Stimulated activated CD4-positive, alpha-beta T cell treated with anti-CD3 and anti-CD28 coated beads, TNF-alpha, amount 100 ng/mL, for 4 hours (primary cell): ENCODE measurements around the gene SSBP1.
"Not testable (repeated sequence)": the region's sequence is repeated elsewhere in the genome, so short reads cannot be mapped to it uniquely, and the experiment has no call there.

Experiments used
- DNase-seq, 3 experiments: peaks; one replicate each; pipeline ENCODE4 v3.0.0-alpha.2; 2020; ENCODE audit warnings: low read depth in 3 of 3

Gene SSBP1, protein sequence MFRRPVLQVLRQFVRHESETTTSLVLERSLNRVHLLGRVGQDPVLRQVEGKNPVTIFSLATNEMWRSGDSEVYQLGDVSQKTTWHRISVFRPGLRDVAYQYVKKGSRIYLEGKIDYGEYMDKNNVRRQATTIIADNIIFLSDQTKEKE

GRCh38 chr7:141737836-141738591, at the start of gene SSBP1:
SSBP1 (plus strand) TSS chr7:141738358; CDS start chr7:141739167, 809 bp downstream.
- DNase-seq: peak; percentile 65 to 88 (median 87)

- not testable (repeated sequence) for DNase-seq
Observed at GRCh38 chr7:141689072-141689825, 48.9 kb upstream of the SSBP1 start.

DNA sequence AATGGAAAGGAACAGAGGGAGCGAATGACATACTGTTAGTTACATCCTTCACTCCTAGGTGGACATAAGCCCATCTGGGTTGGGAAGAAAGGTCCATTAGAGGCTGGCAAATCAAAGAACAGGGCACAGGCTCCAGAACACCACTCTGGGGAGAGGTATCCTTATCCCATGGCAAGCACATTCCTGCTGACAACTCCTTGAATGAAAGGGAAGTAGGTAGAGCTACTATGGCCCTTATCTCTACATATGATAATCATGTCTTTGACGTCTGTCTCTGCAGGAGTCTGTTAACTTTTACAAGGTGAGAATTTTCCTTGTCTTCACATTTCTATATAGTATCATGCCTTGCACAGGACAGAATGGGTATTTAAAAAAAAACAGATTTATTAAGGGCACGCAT, 46.6 kb upstream of the SSBP1 start:
- DNase-seq: no peak

- no peak for DNase-seq
Observed at GRCh38 chr7:141691961-141692360, 46.2 kb upstream of the SSBP1 start.

DNA sequence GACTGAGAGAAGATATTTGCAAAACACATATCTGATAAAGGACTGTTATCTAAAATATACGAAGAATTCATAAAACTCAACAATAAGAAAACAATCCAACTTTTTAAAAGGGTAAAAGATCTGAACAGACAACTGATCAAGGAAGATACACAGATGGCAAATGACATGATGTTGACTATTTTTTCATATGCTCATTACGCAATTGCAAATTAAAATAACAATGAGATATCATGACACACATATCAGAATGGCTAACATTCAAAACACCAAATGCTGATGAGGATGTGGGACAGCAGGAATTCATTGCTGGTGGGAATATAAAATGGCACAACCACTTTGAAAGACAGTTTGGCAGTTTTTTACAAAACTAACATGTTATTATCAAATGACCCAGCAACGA, 45.1 kb upstream of the SSBP1 start:
- no peak for DNase-seq

DNA sequence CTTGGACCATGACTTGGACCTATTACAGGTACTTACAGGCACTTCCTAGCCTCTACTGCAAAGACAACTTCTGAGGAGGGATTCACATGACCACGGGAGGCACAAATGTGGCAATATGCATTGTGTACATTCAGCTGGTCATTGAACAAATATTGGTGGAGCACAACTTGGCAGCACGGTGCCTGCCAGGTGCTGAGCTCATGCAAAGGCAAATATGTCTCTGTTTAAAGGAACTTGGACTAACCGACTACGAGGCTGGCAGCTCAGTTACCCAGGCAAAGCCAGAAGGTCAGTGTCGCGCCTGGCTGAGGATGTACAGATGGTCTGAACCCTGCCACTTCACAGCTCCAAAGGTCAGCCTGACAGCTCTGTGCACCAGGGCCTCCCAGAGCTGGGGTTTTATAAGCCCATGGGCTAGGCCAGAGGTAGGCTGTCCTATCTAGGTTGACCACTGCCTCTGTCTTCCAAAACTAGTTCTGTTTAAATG, 42.3 kb upstream of the SSBP1 start:
- no peak for DNase-seq

- DNase-seq: no peak
Observed at GRCh38 chr7:141696348-141696747, 41.8 kb upstream of the SSBP1 start.

- DNase-seq: no peak
Observed at GRCh38 chr7:141697211-141697871, 40.8 kb upstream of the SSBP1 start.

- DNase-seq: no peak
Observed at GRCh38 chr7:141698247-141699015, 39.7 kb upstream of the SSBP1 start.

GRCh38 chr7:141699860-141700259, 38.3 kb upstream of the SSBP1 start:
- no peak for DNase-seq

GRCh38 chr7:141700296-141700847, 37.8 kb upstream of the SSBP1 start:
- no peak for DNase-seq

GRCh38 chr7:141700848-141701371, 37.2 kb upstream of the SSBP1 start:
- no peak for DNase-seq

DNA sequence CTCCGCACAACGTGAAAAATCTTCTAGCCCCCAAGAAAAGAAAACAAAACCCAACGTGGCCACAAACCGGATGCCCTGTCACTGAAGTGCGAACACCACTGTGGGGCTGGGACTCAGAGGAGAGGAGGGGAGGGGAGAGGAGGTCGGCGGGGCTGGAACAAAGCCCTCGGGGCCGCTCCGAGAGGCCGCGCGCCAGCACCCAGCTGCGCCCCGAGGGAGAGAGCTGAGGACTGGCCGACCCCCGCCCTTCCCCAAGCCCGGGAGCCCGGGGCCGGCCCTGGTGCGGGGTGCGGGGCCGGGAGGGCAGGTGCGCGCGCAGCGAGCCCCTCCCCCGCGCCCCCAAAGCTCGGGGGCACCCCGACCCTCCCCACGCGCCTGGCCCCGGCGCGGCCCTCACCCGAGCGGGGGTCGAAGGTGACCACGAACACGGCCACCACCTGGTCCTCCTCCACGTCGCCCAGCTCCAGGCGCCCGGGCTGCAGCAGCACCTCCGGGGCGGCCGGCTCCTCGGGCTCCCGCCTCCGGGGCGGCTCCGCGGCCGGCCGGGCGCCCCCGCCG, 36.6 kb upstream of the SSBP1 start:
- peak; percentile 32 to 42 (median 35) for DNase-seq

DNA sequence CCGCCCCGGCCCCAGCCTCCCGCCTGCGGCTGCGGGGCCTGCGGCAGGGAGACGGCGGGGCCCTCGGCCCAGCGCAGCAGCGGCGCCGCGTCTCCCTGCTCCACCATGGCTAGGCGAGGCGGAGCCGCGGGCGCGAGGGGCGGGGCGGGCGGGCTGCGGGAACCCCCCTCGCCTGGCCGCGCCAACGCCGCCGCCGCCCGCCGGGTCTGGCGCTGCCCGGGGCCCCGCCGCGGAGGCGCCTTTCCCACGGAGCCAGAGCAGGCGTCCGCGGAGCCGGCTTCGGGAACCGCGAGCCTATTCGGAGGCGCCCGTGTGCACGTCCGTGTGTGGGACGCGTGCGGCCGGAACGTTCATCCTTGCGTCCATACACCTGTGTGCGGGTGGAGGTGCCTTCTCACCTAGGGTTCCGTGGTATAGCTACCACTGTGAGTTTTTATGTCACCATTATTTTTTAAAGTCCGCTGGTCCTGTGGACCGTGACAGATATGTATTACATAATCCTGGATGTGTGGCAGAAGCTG, 36.1 kb upstream of the SSBP1 start, which contains the start of gene DENND11:
DENND11 (minus strand) TSS at position 120 of the 521 bp plus-strand sequence; CDS start at position 107, 13 bp downstream.
- DNase-seq: peak in 2 of 3 experiments; percentile 26 to 31

GRCh38 chr7:141702892-141703291, 35.3 kb upstream of the SSBP1 start:
- DNase-seq: no peak

DNA sequence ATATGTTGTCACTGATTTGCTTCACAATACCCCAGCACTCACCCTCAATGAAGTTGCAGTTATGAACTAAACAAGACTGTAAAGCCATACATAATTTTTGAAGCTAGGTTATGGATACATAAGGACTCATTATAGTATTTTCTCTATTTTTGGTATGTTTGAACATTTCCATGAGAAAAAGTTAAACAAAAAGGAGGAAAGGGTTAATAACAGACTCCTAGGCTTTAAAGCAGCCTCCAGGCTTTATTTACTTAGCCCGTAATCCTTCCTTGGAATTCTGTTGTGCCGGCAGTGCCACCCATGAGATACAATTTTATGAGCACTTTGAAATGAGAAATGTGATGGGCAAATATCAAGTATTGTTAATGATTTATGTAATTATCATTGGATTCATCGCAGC, 34.0 kb upstream of the SSBP1 start:
- DNase-seq: no peak

DNA sequence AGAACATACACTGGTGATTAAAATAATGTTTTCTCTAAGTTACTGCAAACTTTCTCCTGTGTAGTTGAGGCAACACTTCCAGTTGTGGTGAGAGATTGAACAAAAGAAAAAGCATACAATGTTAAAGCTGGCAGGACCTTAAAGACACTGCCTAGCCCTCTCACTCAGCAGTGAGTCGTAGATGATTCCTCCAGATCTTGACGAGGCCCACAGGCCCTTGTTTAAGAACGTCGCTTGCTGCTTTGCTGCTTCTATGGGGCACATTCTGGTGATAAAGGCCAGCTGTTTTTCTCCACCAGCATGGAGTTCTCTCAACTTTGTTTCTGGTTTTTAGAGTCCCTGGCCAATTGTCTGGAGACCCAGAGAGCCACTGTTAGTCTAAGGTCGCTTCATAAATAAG, 33.4 kb upstream of the SSBP1 start:
- DNase-seq: no peak

- no peak for DNase-seq
Observed at GRCh38 chr7:141706239-141707064, 31.7 kb upstream of the SSBP1 start.

DNA sequence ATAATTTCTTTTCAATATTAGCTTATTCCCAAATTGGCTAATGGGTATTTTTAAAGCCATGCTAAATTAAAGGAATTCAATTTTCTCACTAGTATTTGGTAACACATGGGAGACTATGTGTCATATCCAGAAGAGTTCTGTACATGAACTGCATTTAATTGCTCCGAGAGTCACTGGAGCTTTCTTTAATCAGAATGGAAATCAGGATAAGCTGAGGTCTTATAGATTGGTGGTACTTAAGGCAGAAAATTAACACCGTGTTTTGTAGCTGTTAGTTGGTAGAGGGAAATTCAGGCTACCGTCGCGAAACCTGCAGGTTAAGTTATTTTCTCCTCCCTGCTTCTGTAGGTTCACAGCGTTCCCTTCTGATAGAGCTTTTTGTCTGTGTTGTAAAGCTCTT, 29.8 kb upstream of the SSBP1 start, which contains the start of gene WEE2:
WEE2 (plus strand) TSS at position 3 of the 400 bp plus-strand sequence. CDS start 406 bp downstream, outside the sequence.
- DNase-seq: no peak
